Measurements from ENCODE around the gene MICU2.

The MICU2 gene

DNA sequence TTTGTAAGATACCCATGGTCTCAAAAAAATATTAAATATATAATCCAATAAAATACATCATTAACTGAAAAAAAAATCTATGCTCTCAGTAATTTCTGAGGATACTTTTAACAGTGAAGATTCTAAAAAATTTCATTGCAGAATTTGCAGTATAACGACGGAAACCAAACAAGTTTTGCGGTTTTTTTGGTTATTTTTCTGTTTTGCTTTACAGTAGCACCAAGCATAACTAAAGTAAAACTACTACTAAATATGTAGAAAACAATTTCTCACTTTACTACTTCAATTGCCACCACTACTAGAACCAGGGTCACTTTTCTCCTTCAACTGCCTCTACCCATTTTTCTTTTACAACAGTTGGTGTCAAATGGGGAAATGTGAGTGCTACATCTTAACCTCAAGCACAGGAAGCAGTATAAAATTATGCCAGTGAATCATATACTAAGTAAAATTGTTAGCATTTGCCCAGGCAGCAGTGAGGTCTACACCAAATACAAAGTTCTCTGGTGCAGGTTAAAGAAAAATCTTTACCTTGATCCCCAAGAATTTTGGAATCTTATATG is 24.1 kb downstream of the MICU2 start:
- no peak overlapping the region for H2AFZ ChIP-seq (ENCODE audit: low read length)
- peak overlapping the region; percentile 2; the same call in 1 of the 2 replicates for H3K4me2 ChIP-seq (ENCODE audit: low read length)
- H3K9ac ChIP-seq (ENCODE audit: low read length): no peak overlapping the region
- H3K27ac ChIP-seq (ENCODE audit: low read depth, low read length, poor library complexity, severe bottlenecking): peak overlapping the region; percentile 3
- no peak overlapping the region for H3K4me3 ChIP-seq (ENCODE audit: low read depth, low read length, poor library complexity, severe bottlenecking)
- H3K36me3 ChIP-seq (ENCODE audit: insufficient read depth, low read length): peaks cover 9% of the 10 kb centered on the region
- H3F3A ChIP-seq (ENCODE audit: insufficient read depth, low read length): no peaks in the 10 kb centered on the region
- H3K27me3 ChIP-seq (ENCODE audit: insufficient read depth, low read length): no peaks in the 10 kb centered on the region
- no peaks in the 10 kb centered on the region for H4K20me1 ChIP-seq (ENCODE audit: insufficient read depth, low read length)
- H3K79me2 ChIP-seq (ENCODE audit: insufficient read depth, low read length): peaks cover 2% of the 10 kb centered on the region; the same call in 1 of the 2 replicates
- H3K9me3 ChIP-seq (ENCODE audit: low read length): peaks cover 3% of the 10 kb centered on the region; the same call in 1 of the 2 replicates
- peaks cover 15% of the 10 kb centered on the region for H3K4me1 ChIP-seq (ENCODE audit: insufficient read depth, low read length, severe bottlenecking)
- H3K9me2 ChIP-seq (ENCODE audit: low read depth, low read length): no peaks in the 10 kb centered on the region
- TF ChIP-seq, protein P1, sequence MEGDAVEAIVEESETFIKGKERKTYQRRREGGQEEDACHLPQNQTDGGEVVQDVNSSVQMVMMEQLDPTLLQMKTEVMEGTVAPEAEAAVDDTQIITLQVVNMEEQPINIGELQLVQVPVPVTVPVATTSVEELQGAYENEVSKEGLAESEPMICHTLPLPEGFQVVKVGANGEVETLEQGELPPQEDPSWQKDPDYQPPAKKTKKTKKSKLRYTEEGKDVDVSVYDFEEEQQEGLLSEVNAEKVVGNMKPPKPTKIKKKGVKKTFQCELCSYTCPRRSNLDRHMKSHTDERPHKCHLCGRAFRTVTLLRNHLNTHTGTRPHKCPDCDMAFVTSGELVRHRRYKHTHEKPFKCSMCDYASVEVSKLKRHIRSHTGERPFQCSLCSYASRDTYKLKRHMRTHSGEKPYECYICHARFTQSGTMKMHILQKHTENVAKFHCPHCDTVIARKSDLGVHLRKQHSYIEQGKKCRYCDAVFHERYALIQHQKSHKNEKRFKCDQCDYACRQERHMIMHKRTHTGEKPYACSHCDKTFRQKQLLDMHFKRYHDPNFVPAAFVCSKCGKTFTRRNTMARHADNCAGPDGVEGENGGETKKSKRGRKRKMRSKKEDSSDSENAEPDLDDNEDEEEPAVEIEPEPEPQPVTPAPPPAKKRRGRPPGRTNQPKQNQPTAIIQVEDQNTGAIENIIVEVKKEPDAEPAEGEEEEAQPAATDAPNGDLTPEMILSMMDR (IDR thresholded peaks at IDR 0.05; ENCODE audit: low read length): no peak
- no peak for TF ChIP-seq EZH2 (IDR thresholded peaks at IDR 0.05; ENCODE audit: borderline replicate concordance, low read length)

DNA sequence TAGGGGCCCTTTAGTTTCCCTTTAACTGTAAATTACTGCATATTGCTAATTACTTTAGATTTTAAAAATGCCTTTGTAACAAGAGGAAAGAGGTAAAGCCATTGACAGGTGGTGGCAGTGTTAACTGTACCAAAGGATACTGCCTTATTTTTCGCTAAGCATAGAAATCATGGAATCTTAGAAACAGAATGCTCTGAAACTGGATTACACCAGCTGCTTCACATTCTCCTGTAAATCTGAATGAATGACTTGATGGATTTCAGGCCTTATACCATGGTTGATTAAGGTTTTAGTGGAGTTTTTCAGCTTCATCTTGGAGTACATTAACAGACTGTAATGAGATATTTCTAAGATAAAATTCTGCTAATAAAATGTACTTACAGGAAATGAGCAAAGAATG is 25.2 kb downstream of the MICU2 start:
- no peak overlapping the region for H3K27ac ChIP-seq (ENCODE audit: low read depth, low read length, poor library complexity, severe bottlenecking)
- H3K4me3 ChIP-seq (ENCODE audit: low read depth, low read length, poor library complexity, severe bottlenecking): no peak overlapping the region
- no peak overlapping the region for H3K9ac ChIP-seq (ENCODE audit: low read length)
- TF ChIP-seq EZH2 (IDR thresholded peaks at IDR 0.05; ENCODE audit: borderline replicate concordance, low read length): no peak
- TF ChIP-seq, protein P1 (IDR thresholded peaks at IDR 0.05; ENCODE audit: low read length): no peak
- H3F3A ChIP-seq (ENCODE audit: insufficient read depth, low read length): no peaks in the 10 kb centered on the region
- no peaks in the 10 kb centered on the region for H4K20me1 ChIP-seq (ENCODE audit: insufficient read depth, low read length)
- peaks cover 15% of the 10 kb centered on the region for H3K4me1 ChIP-seq (ENCODE audit: insufficient read depth, low read length, severe bottlenecking)
- H3K79me2 ChIP-seq (ENCODE audit: insufficient read depth, low read length): no peaks in the 10 kb centered on the region; the same call in 1 of the 2 replicates
- peaks cover 9% of the 10 kb centered on the region for H3K36me3 ChIP-seq (ENCODE audit: insufficient read depth, low read length)
- no peak overlapping the region for H3K4me2 ChIP-seq (ENCODE audit: low read length)
- H3K9me3 ChIP-seq (ENCODE audit: low read length): peaks cover 3% of the 10 kb centered on the region; the same call in 1 of the 2 replicates
- H3K27me3 ChIP-seq (ENCODE audit: insufficient read depth, low read length): no peaks in the 10 kb centered on the region
- no peak overlapping the region for H2AFZ ChIP-seq (ENCODE audit: low read length)
- no peaks in the 10 kb centered on the region for H3K9me2 ChIP-seq (ENCODE audit: low read depth, low read length)

DNA sequence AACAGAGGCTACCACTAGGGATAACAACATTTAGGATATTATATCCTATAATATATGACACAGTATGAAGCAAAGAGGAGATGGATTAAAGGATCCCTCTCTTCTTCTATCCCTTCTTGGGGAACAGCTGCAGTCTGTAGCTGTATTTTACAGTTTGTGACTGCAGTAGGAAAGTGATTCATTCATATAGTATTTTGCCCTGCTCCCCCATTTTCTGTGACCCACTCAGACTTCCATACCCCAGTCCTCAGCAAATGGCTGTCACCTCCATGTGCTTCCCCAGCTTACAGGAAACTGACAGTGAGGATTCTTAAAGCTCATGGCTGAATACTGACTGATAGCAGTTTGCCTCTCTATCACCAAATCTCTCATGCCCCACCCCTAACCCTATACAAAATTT is 27.5 kb downstream of the MICU2 start:
- H3K4me3 ChIP-seq (ENCODE audit: low read depth, low read length, poor library complexity, severe bottlenecking): no peak overlapping the region
- H3K27ac ChIP-seq (ENCODE audit: low read depth, low read length, poor library complexity, severe bottlenecking): no peak overlapping the region
- H2AFZ ChIP-seq (ENCODE audit: low read length): no peak overlapping the region
- H3F3A ChIP-seq (ENCODE audit: insufficient read depth, low read length): no peaks in the 10 kb centered on the region
- H4K20me1 ChIP-seq (ENCODE audit: insufficient read depth, low read length): no peaks in the 10 kb centered on the region
- H3K9me2 ChIP-seq (ENCODE audit: low read depth, low read length): no peaks in the 10 kb centered on the region
- H3K9ac ChIP-seq (ENCODE audit: low read length): no peak overlapping the region
- H3K36me3 ChIP-seq (ENCODE audit: insufficient read depth, low read length): no peaks in the 10 kb centered on the region
- no peak overlapping the region for H3K4me2 ChIP-seq (ENCODE audit: low read length)
- no peaks in the 10 kb centered on the region; the same call in 1 of the 2 replicates for H3K79me2 ChIP-seq (ENCODE audit: insufficient read depth, low read length)
- H3K4me1 ChIP-seq (ENCODE audit: insufficient read depth, low read length, severe bottlenecking): peaks cover 15% of the 10 kb centered on the region
- no peak for TF ChIP-seq EZH2 (IDR thresholded peaks at IDR 0.05; ENCODE audit: borderline replicate concordance, low read length)
- TF ChIP-seq, protein P1 (IDR thresholded peaks at IDR 0.05; ENCODE audit: low read length): no peak
- no peaks in the 10 kb centered on the region for H3K27me3 ChIP-seq (ENCODE audit: insufficient read depth, low read length)
- H3K9me3 ChIP-seq (ENCODE audit: low read length): no peaks in the 10 kb centered on the region
